IMR-90 (cell line): Measurements from ENCODE around the gene SH2B2.
A peak's percentile ranks its signal among the peaks of the same experiment; 100 is the strongest.

ENCODE experiments used
- CEBPB ChIP-seq: IDR thresholded peaks from 2 replicates; pipeline ENCODE4 v1.6.1; 2012; ENCODE audit warnings: low read depth, low read length, improper control_type of control experiment
- CHD1 ChIP-seq: IDR thresholded peaks from 2 replicates; pipeline ENCODE4 v1.6.1; 2012; ENCODE audit warnings: low read depth, low read length, improper control_type of control experiment
- MAFK ChIP-seq: IDR thresholded peaks from 2 replicates; pipeline ENCODE4 v1.6.1; 2012; ENCODE audit warnings: low read depth, low read length, improper control_type of control experiment
- MAZ ChIP-seq: IDR thresholded peaks from 2 replicates; pipeline ENCODE4 v1.6.1; 2012; ENCODE audit warnings: low read depth, mild to moderate bottlenecking, low read length, improper control_type of control experiment, moderate library complexity, borderline replicate concordance
- MXI1 ChIP-seq: IDR thresholded peaks from 2 replicates; pipeline ENCODE4 v1.6.1; 2012; ENCODE audit warnings: low read depth, mild to moderate bottlenecking, low read length, moderate library complexity, borderline replicate concordance
- POLR2A ChIP-seq: IDR thresholded peaks from 2 replicates; pipeline ENCODE4 v1.6.1; 2012; ENCODE audit warnings: mild to moderate bottlenecking, low read depth, low read length
- RAD21 ChIP-seq: IDR thresholded peaks from 2 replicates; pipeline ENCODE4 v1.6.1; 2012; ENCODE audit warnings: low read length, improper control_type of control experiment
- RCOR1 ChIP-seq: IDR thresholded peaks from 2 replicates; pipeline ENCODE4 v1.6.1; 2012; ENCODE audit warnings: mild to moderate bottlenecking, low read length, improper control_type of control experiment; ENCODE audit not compliant: insufficient replicate concordance
- SMC3 ChIP-seq: fragments of 150-350 bp; IDR thresholded peaks from 2 replicates; pipeline ENCODE4 v1.6.1; 2016; ENCODE audit warnings: low read depth, mild to moderate bottlenecking, antibody characterized with exemption, low read length, moderate library complexity
- TF ChIP-seq, protein P1 (sequence below): fragments of 150-350 bp; IDR thresholded peaks from 2 replicates; pipeline ENCODE4 v1.6.1; 2017; ENCODE audit warnings: mild to moderate bottlenecking, antibody characterized with exemption, low read length, low read depth
- TF ChIP-seq, protein P2 (sequence below): conservative IDR thresholded peaks from 2 replicates; pipeline ENCODE4 v1.5.1; 2012; ENCODE audit warnings: mild to moderate bottlenecking, low read depth, low read length, improper control_type of control experiment
- TF ChIP-seq, protein P3 (sequence below): fragments of 150-350 bp; IDR thresholded peaks from 2 replicates; pipeline ENCODE4 v1.6.1; 2016; ENCODE audit warnings: low read depth, mild to moderate bottlenecking, low read length, moderate library complexity, borderline replicate concordance

DNA sequence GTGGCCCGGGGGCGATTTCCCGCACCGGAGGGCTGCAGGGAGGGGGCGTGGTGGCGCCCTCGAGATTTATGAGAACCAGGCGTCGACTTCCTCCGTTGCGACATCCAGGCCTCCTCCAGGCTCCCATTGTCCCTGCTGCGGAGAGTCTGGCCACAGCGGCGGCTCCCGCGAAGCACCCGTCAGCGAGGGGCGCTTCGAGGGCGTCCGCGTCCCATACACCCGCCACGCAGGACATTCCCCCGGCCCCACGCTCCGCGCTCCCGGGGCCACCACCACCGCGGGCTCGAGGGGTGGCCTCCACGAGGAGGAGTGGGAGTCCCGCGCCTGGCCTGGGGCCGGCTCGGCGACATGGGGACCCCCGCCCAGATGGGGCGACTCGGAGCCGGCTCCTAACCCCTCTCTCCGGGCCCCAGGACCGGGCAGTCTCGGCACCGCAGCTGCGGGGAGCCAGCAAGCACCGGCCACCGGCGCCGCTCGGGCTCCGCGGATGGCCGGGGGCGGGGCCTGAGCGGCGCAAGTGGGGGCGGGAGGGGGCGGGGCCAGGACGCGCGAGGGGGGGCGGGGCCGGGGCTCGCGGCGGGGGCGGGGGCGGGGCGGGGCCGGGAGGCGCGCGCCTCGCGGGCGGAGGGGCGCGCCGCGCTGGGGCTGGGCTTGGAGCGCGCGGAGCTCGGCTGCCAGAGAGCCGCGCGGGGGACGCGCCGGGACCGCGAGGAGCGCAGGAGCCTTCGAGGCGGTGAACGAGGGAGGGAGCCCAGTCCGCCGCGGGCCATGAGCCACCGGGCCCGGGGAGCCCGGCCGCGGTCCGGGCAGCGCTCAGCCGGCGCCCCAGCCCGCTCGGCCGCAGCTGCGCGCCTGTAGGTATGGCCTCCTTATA is at the start of gene SH2B2:
- TF ChIP-seq CEBPB (peak; percentile 96), POLR2A (peak; percentile 59; the same call in 1 of the 2 replicates), RAD21 (no peak), MXI1 (peak; percentile 25; the same call in 1 of the 2 replicates), RCOR1 (no peak), MAFK (no peak), MAZ (peak; percentile 21; the same call in 1 of the 2 replicates), SMC3 (no peak), CHD1 (no peak)
- TF ChIP-seq, protein P1, sequence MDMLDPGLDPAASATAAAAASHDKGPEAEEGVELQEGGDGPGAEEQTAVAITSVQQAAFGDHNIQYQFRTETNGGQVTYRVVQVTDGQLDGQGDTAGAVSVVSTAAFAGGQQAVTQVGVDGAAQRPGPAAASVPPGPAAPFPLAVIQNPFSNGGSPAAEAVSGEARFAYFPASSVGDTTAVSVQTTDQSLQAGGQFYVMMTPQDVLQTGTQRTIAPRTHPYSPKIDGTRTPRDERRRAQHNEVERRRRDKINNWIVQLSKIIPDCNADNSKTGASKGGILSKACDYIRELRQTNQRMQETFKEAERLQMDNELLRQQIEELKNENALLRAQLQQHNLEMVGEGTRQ: no peak
- TF ChIP-seq, protein P2, sequence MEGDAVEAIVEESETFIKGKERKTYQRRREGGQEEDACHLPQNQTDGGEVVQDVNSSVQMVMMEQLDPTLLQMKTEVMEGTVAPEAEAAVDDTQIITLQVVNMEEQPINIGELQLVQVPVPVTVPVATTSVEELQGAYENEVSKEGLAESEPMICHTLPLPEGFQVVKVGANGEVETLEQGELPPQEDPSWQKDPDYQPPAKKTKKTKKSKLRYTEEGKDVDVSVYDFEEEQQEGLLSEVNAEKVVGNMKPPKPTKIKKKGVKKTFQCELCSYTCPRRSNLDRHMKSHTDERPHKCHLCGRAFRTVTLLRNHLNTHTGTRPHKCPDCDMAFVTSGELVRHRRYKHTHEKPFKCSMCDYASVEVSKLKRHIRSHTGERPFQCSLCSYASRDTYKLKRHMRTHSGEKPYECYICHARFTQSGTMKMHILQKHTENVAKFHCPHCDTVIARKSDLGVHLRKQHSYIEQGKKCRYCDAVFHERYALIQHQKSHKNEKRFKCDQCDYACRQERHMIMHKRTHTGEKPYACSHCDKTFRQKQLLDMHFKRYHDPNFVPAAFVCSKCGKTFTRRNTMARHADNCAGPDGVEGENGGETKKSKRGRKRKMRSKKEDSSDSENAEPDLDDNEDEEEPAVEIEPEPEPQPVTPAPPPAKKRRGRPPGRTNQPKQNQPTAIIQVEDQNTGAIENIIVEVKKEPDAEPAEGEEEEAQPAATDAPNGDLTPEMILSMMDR: 0 out of 2 replicates have a peak, but pooled peaks have one; percentile 6
- TF ChIP-seq, protein P3, sequence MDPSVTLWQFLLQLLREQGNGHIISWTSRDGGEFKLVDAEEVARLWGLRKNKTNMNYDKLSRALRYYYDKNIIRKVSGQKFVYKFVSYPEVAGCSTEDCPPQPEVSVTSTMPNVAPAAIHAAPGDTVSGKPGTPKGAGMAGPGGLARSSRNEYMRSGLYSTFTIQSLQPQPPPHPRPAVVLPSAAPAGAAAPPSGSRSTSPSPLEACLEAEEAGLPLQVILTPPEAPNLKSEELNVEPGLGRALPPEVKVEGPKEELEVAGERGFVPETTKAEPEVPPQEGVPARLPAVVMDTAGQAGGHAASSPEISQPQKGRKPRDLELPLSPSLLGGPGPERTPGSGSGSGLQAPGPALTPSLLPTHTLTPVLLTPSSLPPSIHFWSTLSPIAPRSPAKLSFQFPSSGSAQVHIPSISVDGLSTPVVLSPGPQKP: no peak
